Activated CD4-positive, alpha-beta T cell treated with anti-CD3 and anti-CD28 coated beads, Interleukin-2, amount 10 ng/mL, durations not matched to agents 7 days and 5 days (primary cell): Measurements from ENCODE around the gene NTRK2. TPM values are rescaled to one million over a fixed set of nuclear protein-coding genes. Genes with fewer than 3 reads are reported as not detected.
A peak's percentile ranks its signal among the peaks of the same experiment; 100 is the strongest.

ENCODE experiments used
- CTCF ChIA-PET: fragments of 350-600 bp; sonication (Branson Sonifier 250); formaldehyde crosslinking; loops from one replicate; lab custom pipeline; 2021; ENCODE audit warnings: antibody characterized with exemption; lab: Charles Lee
- POLR2A ChIA-PET: fragments of 350-600 bp; sonication (Branson Sonifier 250); formaldehyde crosslinking; loops from one replicate; lab custom pipeline; 2021; ENCODE audit warnings: antibody characterized with exemption; lab: Charles Lee
- DNase-seq: peaks from one replicate; pipeline ENCODE4 v3.0.0-alpha.2; 2020
- H3K27ac Mint-ChIP-seq: one replicate; pipeline ENCODE4 v1.8.0; 2021; ENCODE audit warnings: mild to moderate bottlenecking, moderate library complexity, mixed read lengths
- H3K27me3 Mint-ChIP-seq: one replicate; pipeline ENCODE4 v1.8.0; 2021; ENCODE audit warnings: mixed read lengths
- H3K36me3 Mint-ChIP-seq: one replicate; pipeline ENCODE4 v1.8.0; 2021; ENCODE audit warnings: low read depth, mixed read lengths
- H3K4me1 Mint-ChIP-seq: one replicate; pipeline ENCODE4 v1.8.0; 2021; ENCODE audit warnings: mixed read lengths
- H3K4me3 Mint-ChIP-seq: one replicate; pipeline ENCODE4 v1.8.0; 2021; ENCODE audit warnings: mild to moderate bottlenecking, moderate library complexity, mixed read lengths
- H3K9me3 Mint-ChIP-seq: one replicate; pipeline ENCODE4 v1.8.0; 2021; ENCODE audit warnings: mixed read lengths
- total RNA-seq, 2 experiments: library from RNA; stranded (reverse); gene quantifications; one replicate each; pipeline ENCODE4 v1.2.3, GENCODE V29; 2021

Gene NTRK2
- total RNA-seq, 2 experiments from 2014 or later: 1.8 to 2.3 TPM

DNA sequence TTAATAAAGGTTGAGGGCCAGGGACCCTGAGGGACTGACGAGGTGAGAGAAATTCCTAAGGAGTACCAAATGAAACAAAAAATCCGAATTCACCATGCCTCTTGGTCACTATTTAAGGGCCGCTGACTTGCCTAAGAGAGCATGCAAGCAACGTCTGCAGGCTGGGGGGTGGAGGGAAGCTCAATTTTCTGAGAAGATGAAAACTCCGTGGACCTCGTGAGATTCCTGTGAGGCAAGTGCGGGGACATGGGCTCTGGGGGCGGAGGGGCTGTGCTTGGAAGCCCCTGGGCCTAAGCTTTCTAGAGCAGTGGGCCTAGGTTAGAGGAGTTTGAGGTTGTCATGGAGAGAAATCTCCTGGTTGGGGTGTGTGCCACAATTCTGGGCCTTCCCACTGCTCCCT lies 27.5 kb downstream of the NTRK2 start:
- ChIA-PET POLR2A (no interaction called here), CTCF (interaction anchor here (1.6 to 1.7 kb wide), 2 partner anchors 83 to 85 kb away, joined by 6 read pairs; no protein-coding TSS in a partner anchor)
- Mint-ChIP-seq H3K4me1 (peaks cover 3% of the 10 kb centered on the region), H3K27me3 (no peaks in the 10 kb centered on the region), H3K36me3 (no peaks in the 10 kb centered on the region), H3K4me3 (no peak overlapping the region), H3K27ac (no peak overlapping the region), H3K9me3 (no peaks in the 10 kb centered on the region)
- no peak for DNase-seq

DNA sequence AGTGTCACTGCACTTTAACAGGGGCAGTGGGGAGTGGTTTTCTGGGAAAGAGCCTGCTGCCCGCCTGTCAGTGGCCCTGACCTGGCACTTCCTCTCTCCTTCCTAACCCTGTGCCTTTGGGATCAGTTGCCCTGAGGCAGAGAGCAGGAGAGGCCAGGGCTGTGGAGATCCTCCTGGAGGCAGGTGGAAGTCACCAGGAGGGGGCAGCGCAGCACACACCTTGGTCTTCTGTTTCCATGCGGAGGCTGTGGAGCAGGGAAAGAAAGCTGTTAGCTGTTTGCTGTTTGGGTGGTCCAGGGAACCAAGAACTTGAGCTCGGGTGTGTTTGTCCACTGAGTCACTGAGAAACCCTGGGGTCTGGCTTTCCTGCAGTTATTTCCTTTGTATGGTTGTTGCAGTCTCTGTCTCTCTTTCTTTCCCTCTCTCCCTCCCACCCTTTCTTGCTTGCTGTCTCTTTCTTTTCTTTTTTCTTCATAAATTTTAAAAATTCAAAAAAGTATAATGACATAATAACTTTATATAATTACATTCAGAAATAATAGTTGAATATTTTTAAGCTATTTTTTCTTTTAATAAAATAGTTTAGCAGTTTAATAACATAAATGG lies 28.1 kb downstream of the NTRK2 start:
- CTCF ChIA-PET: interaction anchor here (1.6 to 1.7 kb wide), 2 partner anchors 83 to 85 kb away, joined by 6 read pairs; no protein-coding TSS in a partner anchor
- no peak overlapping the region for H3K27ac Mint-ChIP-seq

GRCh38 chr9:84698323-84698722 lies 28.8 kb downstream of the NTRK2 start:
- Mint-ChIP-seq H3K4me3 (no peak overlapping the region), H3K36me3 (no peaks in the 10 kb centered on the region), H3K27me3 (no peaks in the 10 kb centered on the region), H3K27ac (no peak overlapping the region), H3K9me3 (no peaks in the 10 kb centered on the region), H3K4me1 (peaks cover 3% of the 10 kb centered on the region)
- DNase-seq: no peak
- CTCF ChIA-PET: no interaction called here
- POLR2A ChIA-PET: no interaction called here

More for the DNA sequence above, 28.1 kb downstream of the NTRK2 start:
- POLR2A ChIA-PET: no interaction called here
- Mint-ChIP-seq H3K36me3 (no peaks in the 10 kb centered on the region), H3K4me1 (peaks cover 3% of the 10 kb centered on the region), H3K27me3 (no peaks in the 10 kb centered on the region), H3K4me3 (no peak overlapping the region), H3K9me3 (no peaks in the 10 kb centered on the region)
- DNase-seq: peak; percentile 39

- ChIA-PET POLR2A (interaction anchor here (0.6 kb wide), 1 partner anchor 91 kb away, joined by 3 read pairs; no protein-coding TSS in a partner anchor), CTCF (no interaction called here)
- no peak overlapping the region for H3K27ac Mint-ChIP-seq
- H3K4me1 Mint-ChIP-seq: no peaks in the 10 kb centered on the region
- no peaks in the 10 kb centered on the region for H3K27me3 Mint-ChIP-seq
- DNase-seq: no peak
- no peaks in the 10 kb centered on the region for H3K36me3 Mint-ChIP-seq
- H3K4me3 Mint-ChIP-seq: no peak overlapping the region
- H3K9me3 Mint-ChIP-seq: no peaks in the 10 kb centered on the region
Measured at GRCh38 chr9:84699984-84700383, 30.5 kb downstream of the NTRK2 start.

- H3K27ac Mint-ChIP-seq: no peak overlapping the region
- CTCF ChIA-PET: no interaction called here
- POLR2A ChIA-PET: no interaction called here
Measured at GRCh38 chr9:84701801-84702200, 32.3 kb downstream of the NTRK2 start.

DNA sequence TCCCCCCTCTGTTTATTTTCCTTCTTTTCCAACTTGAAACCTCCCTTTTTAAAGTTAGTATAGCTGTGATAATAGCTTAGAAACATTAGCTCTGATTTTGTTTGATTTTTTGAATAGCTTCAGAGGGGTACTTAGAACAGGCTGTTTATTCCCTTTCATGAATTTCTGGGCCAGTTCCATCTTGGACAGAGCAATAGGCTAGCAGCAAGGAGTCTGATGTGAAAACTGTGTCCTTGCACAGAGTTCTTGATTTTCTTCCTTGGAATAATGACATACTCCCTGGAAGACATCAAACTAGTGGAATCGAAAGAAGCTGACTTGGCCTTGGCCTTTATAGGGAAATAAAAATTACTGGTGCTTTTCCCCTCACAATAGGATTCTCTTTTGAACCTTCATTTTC lies 32.9 kb downstream of the NTRK2 start:
- H3K9me3 Mint-ChIP-seq: no peaks in the 10 kb centered on the region
- CTCF ChIA-PET: no interaction called here
- no peaks in the 10 kb centered on the region for H3K4me1 Mint-ChIP-seq
- no peak overlapping the region for H3K4me3 Mint-ChIP-seq
- no peaks in the 10 kb centered on the region for H3K36me3 Mint-ChIP-seq
- POLR2A ChIA-PET: no interaction called here
- no peak overlapping the region for H3K27ac Mint-ChIP-seq
- no peaks in the 10 kb centered on the region for H3K27me3 Mint-ChIP-seq
- no peak for DNase-seq

More at GRCh38 chr9:84701801-84702200, 32.3 kb downstream of the NTRK2 start:
- Mint-ChIP-seq H3K27me3 (no peaks in the 10 kb centered on the region), H3K9me3 (no peaks in the 10 kb centered on the region), H3K4me3 (no peak overlapping the region), H3K4me1 (no peaks in the 10 kb centered on the region), H3K36me3 (no peaks in the 10 kb centered on the region)
- DNase-seq: no peak

- no peak for DNase-seq
- H3K4me1 Mint-ChIP-seq: no peaks in the 10 kb centered on the region
- H3K9me3 Mint-ChIP-seq: no peaks in the 10 kb centered on the region
- ChIA-PET POLR2A (no interaction called here), CTCF (no interaction called here)
- no peak overlapping the region for H3K27ac Mint-ChIP-seq
- no peak overlapping the region for H3K4me3 Mint-ChIP-seq
- H3K36me3 Mint-ChIP-seq: no peaks in the 10 kb centered on the region
- H3K27me3 Mint-ChIP-seq: no peaks in the 10 kb centered on the region
Measured at GRCh38 chr9:84703793-84704192, 34.3 kb downstream of the NTRK2 start.

DNA sequence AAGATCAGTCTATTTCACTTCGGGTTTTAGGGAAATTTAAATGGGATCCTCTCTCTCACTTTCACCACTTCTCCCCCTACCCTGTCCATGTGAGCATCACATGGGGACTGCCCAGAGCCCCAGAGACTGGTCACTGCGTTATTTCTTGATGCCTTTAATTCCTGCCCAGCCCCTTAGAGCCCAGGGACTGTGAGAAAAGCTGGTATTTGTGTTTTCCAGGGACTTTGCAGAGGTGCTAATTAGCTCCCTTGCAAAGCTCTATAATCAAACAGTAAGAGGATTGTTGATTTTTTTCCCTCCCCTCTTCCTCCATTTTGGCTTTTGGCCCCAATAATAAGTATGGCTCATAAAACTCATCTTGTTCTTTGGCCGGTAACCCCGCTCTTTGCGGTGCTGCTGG lies 35.6 kb downstream of the NTRK2 start:
- no peaks in the 10 kb centered on the region for H3K36me3 Mint-ChIP-seq
- no peaks in the 10 kb centered on the region for H3K27me3 Mint-ChIP-seq
- no peak overlapping the region for H3K27ac Mint-ChIP-seq
- ChIA-PET POLR2A (no interaction called here), CTCF (no interaction called here)
- H3K9me3 Mint-ChIP-seq: no peaks in the 10 kb centered on the region
- no peak for DNase-seq
- H3K4me3 Mint-ChIP-seq: no peak overlapping the region
- peaks cover 8% of the 10 kb centered on the region for H3K4me1 Mint-ChIP-seq

DNA sequence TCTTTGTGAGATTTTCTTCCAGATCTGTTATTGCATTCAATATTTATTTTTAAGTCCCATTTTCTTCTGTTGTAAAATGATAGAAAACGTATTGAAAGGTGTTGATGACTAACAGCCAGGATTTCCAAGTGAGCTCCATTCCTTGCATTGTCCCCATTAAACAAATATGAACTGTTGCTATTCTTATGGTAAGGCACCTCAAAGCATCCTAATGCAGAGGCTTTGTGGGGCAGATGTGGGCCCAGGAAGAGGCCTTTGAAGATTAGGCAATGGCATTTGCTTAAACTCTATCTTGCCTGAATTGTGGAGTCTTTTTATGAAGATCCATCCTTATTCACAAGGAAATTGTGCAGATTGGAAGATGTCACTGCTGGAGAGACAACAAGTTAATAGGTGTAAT lies 38.9 kb downstream of the NTRK2 start:
- H3K27me3 Mint-ChIP-seq: no peaks in the 10 kb centered on the region
- no peak overlapping the region for H3K27ac Mint-ChIP-seq
- CTCF ChIA-PET: no interaction called here
- H3K36me3 Mint-ChIP-seq: no peaks in the 10 kb centered on the region
- POLR2A ChIA-PET: no interaction called here
- no peak overlapping the region for H3K4me3 Mint-ChIP-seq
- H3K4me1 Mint-ChIP-seq: peaks cover 15% of the 10 kb centered on the region
- no peak for DNase-seq
- H3K9me3 Mint-ChIP-seq: no peaks in the 10 kb centered on the region

- peaks cover 15% of the 10 kb centered on the region for H3K4me1 Mint-ChIP-seq
- H3K9me3 Mint-ChIP-seq: no peaks in the 10 kb centered on the region
- no peak for DNase-seq
- ChIA-PET CTCF (interaction anchor here (1.4 kb wide), 1 partner anchor 28 kb away, joined by 5 read pairs; no protein-coding TSS in a partner anchor), POLR2A (no interaction called here)
- H3K4me3 Mint-ChIP-seq: no peak overlapping the region
- H3K27me3 Mint-ChIP-seq: no peaks in the 10 kb centered on the region
- H3K36me3 Mint-ChIP-seq: no peaks in the 10 kb centered on the region
- H3K27ac Mint-ChIP-seq: no peak overlapping the region
Measured at GRCh38 chr9:84709056-84709455, 39.5 kb downstream of the NTRK2 start.

GRCh38 chr9:84710701-84711397 lies 41.3 kb downstream of the NTRK2 start:
- H3K4me3 Mint-ChIP-seq: no peak overlapping the region
- no peaks in the 10 kb centered on the region for H3K36me3 Mint-ChIP-seq
- H3K4me1 Mint-ChIP-seq: peaks cover 15% of the 10 kb centered on the region
- no peak for DNase-seq
- H3K9me3 Mint-ChIP-seq: no peaks in the 10 kb centered on the region
- H3K27ac Mint-ChIP-seq: no peak overlapping the region
- ChIA-PET CTCF (no interaction called here), POLR2A (no interaction called here)
- H3K27me3 Mint-ChIP-seq: peaks cover 3% of the 10 kb centered on the region

GRCh38 chr9:84711398-84711777 lies 41.9 kb downstream of the NTRK2 start:
- Mint-ChIP-seq H3K4me1 (peaks cover 15% of the 10 kb centered on the region), H3K27me3 (peaks cover 3% of the 10 kb centered on the region), H3K36me3 (no peaks in the 10 kb centered on the region), H3K4me3 (no peak overlapping the region), H3K27ac (no peak overlapping the region), H3K9me3 (no peaks in the 10 kb centered on the region)
- DNase-seq: no peak
- ChIA-PET CTCF (interaction anchor here (0.6 kb wide), 1 partner anchor 1948 kb away, joined by 3 read pairs; no protein-coding TSS in a partner anchor), POLR2A (no interaction called here)

- no peak for DNase-seq
- Mint-ChIP-seq H3K27me3 (peaks cover 3% of the 10 kb centered on the region), H3K36me3 (no peaks in the 10 kb centered on the region), H3K4me3 (no peak overlapping the region), H3K9me3 (no peaks in the 10 kb centered on the region), H3K4me1 (peaks cover 15% of the 10 kb centered on the region), H3K27ac (no peak overlapping the region)
- ChIA-PET CTCF (interaction anchor here (0.6 kb wide), 1 partner anchor 1947 kb away, joined by 3 read pairs; no protein-coding TSS in a partner anchor), POLR2A (no interaction called here)
Measured at GRCh38 chr9:84711936-84712335, 42.4 kb downstream of the NTRK2 start.
